Motor neuron (in vitro differentiated cells): Measurements from ENCODE around the gene EIF2B5. TPM values are rescaled to one million over a fixed set of nuclear protein-coding genes. Genes with fewer than 3 reads are reported as not detected.
"Not testable (repeated sequence)": the region's sequence is repeated elsewhere in the genome, so short reads cannot be mapped to it uniquely, and the experiment has no call there.

Experiments used
- ATAC-seq, 8 experiments: fragments of 200-7000 bp; cut with Tn5 transposase; replicated peaks in 6 of 8; 2 replicates each; pipeline ENCODE4 v1.8.0; 2021; ENCODE audit warnings: mild to moderate bottlenecking in 8 of 8, moderate library complexity in 8 of 8
- H3K27ac ChIP-seq, 2 donors: fragments of 250-450 bp; sonication (Bioruptor Pico); 2 replicates each; pipeline ENCODE4 v1.9.0; 2021; ENCODE audit warnings: antibody characterized with exemption in 2 of 2, mild to moderate bottlenecking in 2 of 2, moderate library complexity in 1 of 2
- H3K4me1 ChIP-seq, 2 donors: fragments of 250-450 bp; sonication (Bioruptor Pico); replicated peaks in 1 of 2; 2 replicates each; pipeline ENCODE4 v1.6.1; 2021; ENCODE audit warnings: antibody characterized with exemption in 2 of 2, mild to moderate bottlenecking in 2 of 2, moderate library complexity in 1 of 2
- H3K4me3 ChIP-seq, 5 donors: fragments of 250-450 bp; sonication (Bioruptor Pico); 2 replicates each; pipeline ENCODE4 v1.9.0; 2021; ENCODE audit warnings: antibody characterized with exemption in 5 of 5, mild to moderate bottlenecking in 5 of 5, moderate library complexity in 4 of 5
- WGBS, 10 experiments: fragments of 450-650 bp; shearing (Covaris generic); methylation state at CpG; one replicate each; pipeline ENCODE4 v1.0.0; 2022; 5-methylcytosine and 5-hydroxymethylcytosine counted together
- in situ Hi-C, 9 experiments: fragments of 400-800 bp; cut with MboI; loops; one replicate each; pipeline ENCODE4 v1.15.0; 2021; ENCODE audit warnings: low sequenced_read_pairs in 9 of 9, low pct_unique_long_range_greater_than_20kb in 2 of 9; ENCODE audit not compliant: unreplicated experiment in 9 of 9
- total RNA-seq, 8 experiments: library from RNA; unstranded; fragments of 300-600 nt; gene quantifications; 2 replicates each; pipeline versions ENCODE4 v1.2.3 to v1.2.4, GENCODE V29; 2022

Gene EIF2B5
- total RNA-seq, 8 experiments from 2014 or later = 24.7 to 60.9 (median 37.4) TPM

DNA sequence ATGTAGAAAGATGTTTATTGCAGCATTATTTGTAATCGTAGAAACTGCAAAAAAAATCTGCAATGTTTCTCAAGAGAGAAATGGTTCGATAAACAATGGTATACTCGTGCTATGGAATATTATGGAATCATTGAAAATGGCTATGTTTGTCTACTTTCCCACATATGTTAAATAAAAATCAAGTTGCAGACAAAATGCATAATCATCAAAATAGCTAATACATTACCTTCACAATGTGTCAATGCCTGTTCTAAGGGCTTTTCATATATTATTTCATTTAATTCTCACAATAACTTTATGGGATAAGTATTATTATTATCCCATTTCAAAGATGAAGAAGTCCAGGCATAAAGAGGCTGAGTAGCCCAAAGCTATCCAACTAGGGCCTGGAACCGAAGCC is 2.2 kb upstream of the EIF2B5 start:
- in situ Hi-C loops = no loop called here
- 53 to 100% (median 95%) methylated on average over 3 to 4 of the region's 4 CpGs for WGBS, 10 experiments
- no peak overlapping the region for H3K4me3 ChIP-seq
- H3K27ac ChIP-seq = no peak overlapping the region
- peaks cover 8 to 9% of the 10 kb centered on the region in 2 donors for H3K4me1 ChIP-seq
- ATAC-seq = no peak

DNA sequence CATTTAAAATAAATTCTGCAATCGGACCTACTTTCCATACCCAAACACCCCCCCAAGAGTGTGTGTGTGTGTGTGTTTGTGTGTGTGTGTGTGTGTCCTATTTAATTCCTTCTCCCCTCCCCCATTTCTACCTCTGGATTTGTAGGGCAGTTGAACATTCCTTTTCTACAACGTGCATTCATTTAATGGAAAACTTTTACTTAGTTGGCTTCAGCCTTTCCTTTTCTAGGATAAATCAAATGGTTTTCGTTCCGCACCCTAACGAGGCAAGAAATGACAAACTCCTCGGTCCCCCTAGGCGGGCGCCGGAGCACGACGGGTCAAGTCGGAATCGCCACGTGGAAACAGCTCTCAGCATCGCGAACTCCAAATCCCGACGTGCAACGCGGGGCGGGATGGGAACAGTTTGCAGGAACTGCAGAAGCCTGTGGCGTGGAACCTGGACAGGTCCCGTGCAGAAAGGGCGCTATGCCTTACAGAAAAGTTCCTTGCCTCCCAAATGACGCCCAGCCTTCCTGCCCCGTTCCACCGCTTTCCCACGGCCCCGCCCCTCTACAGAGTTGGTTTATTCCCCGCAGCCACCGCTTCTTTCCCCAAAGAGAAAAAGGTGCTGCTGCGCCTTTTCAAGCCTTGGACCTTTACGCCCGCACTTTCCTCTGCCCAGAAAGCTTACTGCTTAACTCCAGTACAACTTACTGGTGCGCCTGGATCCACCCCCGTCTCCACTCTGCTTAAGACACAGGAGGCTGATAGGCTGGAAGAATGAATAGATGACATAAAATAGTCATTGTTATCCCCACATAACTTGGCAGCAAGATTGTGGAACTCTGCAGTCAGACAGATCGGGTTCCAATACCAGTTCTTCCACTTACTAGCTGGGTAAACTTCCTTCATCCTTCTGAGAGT is 1.1 kb upstream of the EIF2B5 start:
- peak overlapping the region; percentile 84 for H3K27ac ChIP-seq
- H3K4me3 ChIP-seq = peak overlapping the region; percentile 71 to 97 (median 92)
- H3K4me1 ChIP-seq = peaks cover 8 to 9% of the 10 kb centered on the region in 2 donors
- WGBS, 10 experiments = 0 to 57% (median 0%) methylated on average over 1 to 13 of the region's 37 CpGs; no CpG with 5 or more reads in 1 of the 10 experiments
- ATAC-seq = peak; percentile 67 to 78 (median 72)
- in situ Hi-C loops = no loop called here

DNA sequence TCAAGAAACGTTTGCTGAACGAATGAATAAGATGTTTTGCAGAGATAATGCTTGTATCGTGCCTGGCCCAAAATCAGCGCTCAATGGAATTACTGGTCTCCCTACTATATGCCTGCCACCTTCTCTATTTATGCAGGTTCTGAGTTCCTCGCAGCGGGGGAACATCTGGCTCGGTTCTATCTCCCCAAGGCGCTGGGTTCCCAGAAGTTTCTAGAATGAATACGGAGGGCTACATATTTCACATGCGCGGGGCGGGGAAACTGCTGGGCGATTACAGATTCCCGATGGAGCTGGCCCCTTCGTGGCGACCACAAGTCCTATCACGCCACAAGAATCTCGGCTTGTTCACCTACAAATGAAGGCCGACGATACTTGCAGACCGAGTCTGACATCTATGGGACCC is 411 bp upstream of the EIF2B5 start:
- H3K27ac ChIP-seq = peak overlapping the region; percentile 84
- peaks cover 8 to 9% of the 10 kb centered on the region in 2 donors for H3K4me1 ChIP-seq
- WGBS, 10 experiments = 0 to 1% (median 0%) methylated on average over 3 to 16 of the region's 21 CpGs; no CpG with 5 or more reads in 3 of the 10 experiments
- in situ Hi-C loops = no loop called here
- H3K4me3 ChIP-seq = peak overlapping the region; percentile 71 to 97 (median 92)
- peak; percentile 9 to 51 (median 34) for ATAC-seq

DNA sequence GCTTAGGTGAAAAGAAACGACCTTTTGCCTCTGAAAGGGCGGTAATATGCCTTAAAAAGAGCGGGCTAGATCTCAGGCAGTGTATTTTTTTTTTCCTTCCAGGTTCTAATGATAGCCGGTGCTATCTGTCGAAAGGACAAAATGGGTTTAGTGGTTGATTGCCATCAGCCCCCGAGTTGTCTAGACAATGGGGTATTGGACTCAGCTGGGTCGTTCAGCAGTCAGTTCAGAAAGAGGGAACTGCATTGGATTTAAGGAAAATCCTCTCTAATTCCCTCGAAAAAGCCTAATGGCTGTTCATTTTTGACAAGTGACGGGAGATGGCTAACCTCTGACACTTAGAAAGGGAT is 728 bp downstream of the EIF2B5 start:
- WGBS, 10 experiments = 0 to 10% (median 2%) methylated on average over 2 to 8 of the region's 9 CpGs; no CpG with 5 or more reads in 1 of the 10 experiments
- no peak for ATAC-seq
- peaks cover 8 to 9% of the 10 kb centered on the region in 2 donors for H3K4me1 ChIP-seq
- H3K27ac ChIP-seq = peak overlapping the region; percentile 84
- in situ Hi-C loops = no loop called here
- H3K4me3 ChIP-seq = peak overlapping the region; percentile 71 to 97 (median 92)

DNA sequence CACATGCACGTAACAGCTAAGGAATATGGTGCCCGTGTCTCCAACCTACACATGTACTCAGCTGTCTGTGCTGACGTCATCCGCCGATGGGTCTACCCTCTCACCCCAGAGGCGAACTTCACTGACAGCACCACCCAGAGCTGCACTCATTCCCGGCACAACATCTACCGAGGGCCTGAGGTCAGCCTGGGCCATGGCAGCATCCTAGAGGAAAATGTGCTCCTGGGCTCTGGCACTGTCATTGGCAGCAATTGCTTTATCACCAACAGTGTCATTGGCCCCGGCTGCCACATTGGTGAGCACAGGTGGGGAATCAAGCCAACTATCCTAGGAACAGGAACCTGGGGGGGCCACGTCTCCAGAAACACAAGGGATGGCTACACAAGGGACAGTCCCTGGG is 5.3 kb downstream of the EIF2B5 start:
- H3K4me3 ChIP-seq = no peak overlapping the region
- no peak overlapping the region for H3K27ac ChIP-seq
- in situ Hi-C loops = no loop called here
- WGBS, 10 experiments = 70 to 100% (median 99%) methylated on average over 1 to 9 of the region's 10 CpGs; no CpG with 5 or more reads in 2 of the 10 experiments
- H3K4me1 ChIP-seq = peaks cover 5 to 9% of the 10 kb centered on the region in 2 donors
- ATAC-seq = no peak

DNA sequence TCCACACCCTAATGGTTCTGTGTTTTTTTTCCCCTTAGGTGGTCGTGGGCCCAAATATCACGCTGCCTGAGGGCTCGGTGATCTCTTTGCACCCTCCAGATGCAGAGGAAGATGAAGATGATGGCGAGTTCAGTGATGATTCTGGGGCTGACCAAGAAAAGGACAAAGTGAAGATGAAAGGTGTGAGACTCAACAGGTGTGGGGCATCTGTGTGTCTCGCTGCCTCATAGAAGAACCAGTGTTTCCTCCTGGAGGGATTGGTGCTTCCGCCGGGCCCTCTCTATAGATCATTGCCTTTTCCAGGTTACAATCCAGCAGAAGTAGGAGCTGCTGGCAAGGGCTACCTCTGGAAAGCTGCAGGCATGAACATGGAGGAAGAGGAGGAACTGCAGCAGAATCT is 7.0 kb downstream of the EIF2B5 start:
- Histone ChIP-seq H3K4me1 (no peaks in the 10 kb centered on the region), H3K4me3 (no peak overlapping the region), H3K27ac (no peak overlapping the region)
- no peak for ATAC-seq
- in situ Hi-C loops = no loop called here
- 80 to 100% (median 95%) methylated on average over 1 to 7 of the region's 7 CpGs; no CpG with 5 or more reads in 3 of the 10 experiments for WGBS, 10 experiments

DNA sequence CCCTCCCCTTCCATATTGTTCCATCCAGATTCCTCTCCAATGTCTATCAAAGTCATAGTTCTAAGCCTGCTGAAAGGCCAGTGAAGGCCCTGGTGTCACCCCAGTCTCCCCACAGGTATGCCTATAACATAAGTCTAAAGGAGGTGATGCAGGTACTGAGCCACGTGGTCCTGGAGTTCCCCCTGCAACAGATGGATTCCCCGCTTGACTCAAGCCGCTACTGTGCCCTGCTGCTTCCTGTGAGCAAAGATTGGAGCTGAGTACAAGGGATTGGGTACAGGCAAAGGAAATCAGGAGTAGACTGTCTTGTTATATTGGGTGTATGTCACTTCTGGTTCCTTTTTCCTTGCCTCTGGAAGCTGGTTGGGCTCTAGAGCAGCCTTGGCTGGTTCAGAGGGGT is 8.2 kb downstream of the EIF2B5 start:
- H3K4me1 ChIP-seq = no peaks in the 10 kb centered on the region
- H3K27ac ChIP-seq = no peak overlapping the region
- no peak for ATAC-seq
- no peak overlapping the region for H3K4me3 ChIP-seq
- 90 to 100% (median 97%) methylated on average over 1 to 3 of the region's 3 CpGs; no CpG with 5 or more reads in 6 of the 10 experiments for WGBS, 10 experiments
- in situ Hi-C loops = no loop called here

DNA sequence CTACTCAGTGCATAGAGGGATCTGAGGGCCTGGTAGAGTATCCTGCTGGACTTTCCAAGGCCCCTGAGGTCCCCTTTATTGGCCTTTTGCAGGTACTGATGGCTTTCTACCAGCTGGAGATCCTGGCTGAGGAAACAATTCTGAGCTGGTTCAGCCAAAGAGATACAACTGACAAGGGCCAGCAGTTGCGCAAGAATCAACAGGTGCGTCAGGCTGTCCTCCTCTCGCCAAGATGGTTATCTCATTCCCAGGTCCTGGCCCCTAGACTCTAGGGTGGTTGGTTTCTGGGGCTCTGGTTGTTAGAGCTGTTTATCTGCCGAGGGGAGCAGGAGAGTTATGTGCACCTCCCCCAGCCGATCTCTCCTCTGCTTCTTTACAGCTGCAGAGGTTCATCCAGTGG is 9.3 kb downstream of the EIF2B5 start:
- WGBS, 10 experiments = 94 to 100% (median 99%) methylated on average over 2 to 5 of the region's 5 CpGs; no CpG with 5 or more reads in 6 of the 10 experiments
- H3K27ac ChIP-seq = no peak overlapping the region
- in situ Hi-C loops = no loop called here
- no peak overlapping the region for H3K4me3 ChIP-seq
- no peaks in the 10 kb centered on the region for H3K4me1 ChIP-seq
- no peak for ATAC-seq

DNA sequence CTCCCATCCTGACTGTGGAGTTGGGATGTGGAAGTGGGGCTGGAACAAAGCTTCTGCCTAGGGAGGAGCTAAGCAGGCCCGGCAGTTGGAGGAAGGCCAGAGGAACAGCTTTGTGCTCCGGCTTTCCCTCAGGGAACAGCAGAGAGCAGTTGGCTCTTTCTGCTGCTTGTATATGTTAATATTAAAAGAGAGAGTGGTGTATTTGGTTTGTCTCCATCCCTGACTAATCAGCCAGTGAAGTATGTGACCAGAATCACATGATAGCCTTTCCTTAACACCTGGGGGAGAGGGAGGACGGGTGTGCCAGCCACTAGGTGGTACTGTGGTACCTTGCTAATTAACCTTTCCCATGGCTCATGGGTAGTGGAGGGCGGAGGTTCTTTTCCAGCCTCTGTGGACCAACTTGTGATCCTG is 10.0 kb downstream of the EIF2B5 start:
- in situ Hi-C loops = no loop called here
- ATAC-seq = peak; percentile 63 to 97 (median 80)
- Histone ChIP-seq H3K4me3 (no peak overlapping the region), H3K27ac (no peak overlapping the region), H3K4me1 (no peaks in the 10 kb centered on the region)
- WGBS, 10 experiments = 50 to 100% (median 80%) methylated on average over 1 to 4 of the region's 4 CpGs; no CpG with 5 or more reads in 5 of the 10 experiments

DNA sequence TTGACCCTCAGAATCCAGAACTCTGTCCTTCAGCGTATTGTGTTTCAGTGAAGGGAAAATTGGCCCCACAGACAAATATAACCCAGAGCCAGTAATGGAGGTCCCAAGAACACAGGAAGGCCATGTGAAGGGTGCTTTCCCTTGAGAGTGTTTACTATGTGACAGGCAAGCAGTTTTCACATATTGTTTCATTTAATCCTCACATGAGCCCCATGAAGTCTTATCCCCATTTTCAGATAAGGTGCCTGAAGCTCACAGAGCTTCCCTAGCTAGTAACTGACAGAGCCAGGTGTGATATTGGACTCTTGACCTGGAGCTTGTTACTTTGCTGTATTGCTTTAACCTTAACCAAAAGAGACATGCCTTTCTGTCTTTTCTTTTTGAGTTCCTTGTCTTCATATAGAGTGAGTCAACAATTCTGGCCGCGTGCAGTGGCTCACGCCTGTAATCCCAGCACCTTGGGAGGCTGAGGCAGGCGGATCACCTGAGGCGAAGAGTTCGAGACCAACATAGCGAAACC is 10.7 kb downstream of the EIF2B5 start:
- 60 to 100% (median 86%) methylated on average over 1 to 8 of the region's 8 CpGs; no CpG with 5 or more reads in 2 of the 10 experiments for WGBS, 10 experiments

DNA sequence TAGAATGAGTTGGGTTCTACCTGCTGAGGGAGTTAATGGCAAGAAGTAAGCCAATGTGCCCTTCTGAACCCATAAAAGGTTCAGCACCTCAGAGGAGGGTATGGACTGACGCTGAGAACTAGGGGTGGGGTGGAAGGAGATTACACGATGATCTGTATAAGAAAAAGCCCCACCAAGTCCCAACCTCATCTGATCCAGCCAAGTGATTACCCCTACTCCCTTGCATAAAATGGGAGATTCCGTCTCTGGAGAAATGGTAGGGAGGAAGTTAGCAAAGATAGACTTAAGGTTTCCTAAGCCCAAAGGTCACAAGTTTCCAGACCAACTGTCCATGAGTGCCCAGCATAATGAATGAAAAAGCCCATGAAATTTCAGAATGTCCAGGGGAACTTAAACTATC is 12.9 kb downstream of the EIF2B5 start:
- H3K27ac ChIP-seq = no peak overlapping the region
- 80 to 100% (median 89%) methylated on average over 1 to 3 of the region's 3 CpGs; no CpG with 5 or more reads in 2 of the 10 experiments for WGBS, 10 experiments
- in situ Hi-C loops = no loop called here
- H3K4me3 ChIP-seq = no peak overlapping the region
- ATAC-seq = no peak
- H3K4me1 ChIP-seq = no peaks in the 10 kb centered on the region

More for the DNA sequence above, 10.7 kb downstream of the EIF2B5 start:
- no peak overlapping the region for H3K27ac ChIP-seq
- in situ Hi-C loops = no loop called here
- no peak overlapping the region for H3K4me3 ChIP-seq
- ATAC-seq = no peak
- no peaks in the 10 kb centered on the region for H3K4me1 ChIP-seq

DNA sequence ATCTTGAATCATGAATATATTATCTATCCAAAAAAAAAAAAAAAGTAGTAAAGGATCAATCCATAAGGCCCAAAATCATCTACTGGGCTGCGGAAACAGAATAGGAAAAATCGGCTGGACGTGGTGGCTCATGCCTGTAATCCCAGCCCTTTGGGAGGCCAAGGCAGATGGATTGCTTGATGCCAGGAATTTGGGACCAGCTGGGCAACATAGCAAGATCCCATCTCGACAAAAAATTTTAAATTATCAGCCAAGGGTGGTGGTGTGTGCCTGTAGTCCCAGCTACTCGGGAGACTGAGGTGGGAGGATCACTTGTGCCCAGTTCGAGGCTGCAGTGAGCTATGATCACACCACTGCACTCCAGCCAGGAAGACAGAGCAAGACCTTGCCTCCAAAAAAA is 14.0 kb downstream of the EIF2B5 start:
- Histone ChIP-seq H3K4me3 (no peak overlapping the region), H3K4me1 (peaks cover under 1 to 7% of the 10 kb centered on the region in 2 donors), H3K27ac (no peak overlapping the region)
- 75 to 100% (median 95%) methylated on average over 1 to 6 of the region's 6 CpGs for WGBS, 10 experiments
- in situ Hi-C loops = no loop called here
- no peak for ATAC-seq

DNA sequence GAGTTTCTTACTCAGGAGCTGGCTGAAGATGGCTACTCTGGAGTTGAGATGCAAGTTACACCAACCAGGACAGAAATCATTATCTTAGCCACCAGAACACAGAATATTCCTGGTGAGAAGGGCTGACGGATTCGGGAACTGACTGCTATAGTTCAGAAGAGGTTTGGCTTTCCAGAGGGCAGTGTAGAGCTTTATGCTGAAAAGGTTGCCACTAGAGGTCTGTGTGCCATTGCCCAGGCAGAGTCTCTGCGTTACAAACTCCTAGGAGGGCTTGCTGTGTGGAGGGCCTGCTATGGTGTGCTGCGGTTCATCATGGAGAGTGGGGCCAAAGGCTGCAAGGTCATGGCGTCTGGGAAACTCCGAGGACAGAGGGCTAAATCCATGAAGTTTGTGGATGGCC is 14.6 kb downstream of the EIF2B5 start:
- in situ Hi-C loops, H3K27ac ChIP-seq, H3K4me1 ChIP-seq, H3K4me3 ChIP-seq: not testable (repeated sequence)
- ATAC-seq = peak in 3 of 8 experiments; percentile 34 to 75 (median 44)
- 30 to 71% (median 50%) methylated on average over 2 of the region's 6 CpGs; no CpG with 5 or more reads in 7 of the 10 experiments for WGBS, 10 experiments
